HepG2 (cell line): ENCODE results near the gene ATG13. TPM values are rescaled to one million over a fixed set of nuclear protein-coding genes. Genes with fewer than 3 reads are reported as not detected.
"Not testable (repeated sequence)": the region's sequence is repeated elsewhere in the genome, so short reads cannot be mapped to it uniquely, and the experiment has no call there.

Experiments
- ATAC-seq: fragments of 200-7000 bp; cut with Tn5 transposase; 3 replicates; pipeline ENCODE4 v1.9.1; 2020; ENCODE audit warnings: mild to moderate bottlenecking, moderate library complexity
- BruUV-seq: library from RNA; stranded (reverse); fragments of 400-500 nt; replicated peaks from 2 replicates; lab custom pipeline; 2021; lab: Mats Ljungman, UMichigan
- CTCF ChIA-PET: fragments of 300-600 bp; formaldehyde crosslinking; extraction: SDS; loops from one replicate; lab custom pipeline; 2021; ENCODE audit warnings: low total read pairs, inconsistent platforms, low intra/inter-chr PET ratio; lab: Yijun Ruan, JAX
- POLR2A ChIA-PET: fragments of 350-600 bp; sonication (Branson Sonifier 250); formaldehyde crosslinking; loops from one replicate; lab custom pipeline; 2020; ENCODE audit warnings: antibody characterized with exemption, inconsistent platforms; lab: Yijun Ruan, JAX
- DNase-seq: peaks from one replicate; pipeline ENCODE4 v3.0.0-alpha.2; 2015; ENCODE audit warnings: low spot score
- FAIRE-seq: peaks from 3 replicates; lab custom pipeline; 2011; peaks lifted over from hg19 to GRCh38; lab: Jason Lieb, UNC
- H2AFZ ChIP-seq: one replicate; pipeline ENCODE4 v1.6.1; 2011; ENCODE audit warnings: low read length, inconsistent platforms
- H3K27ac ChIP-seq: fragments of 300-600 bp; 3 replicates; pipeline ENCODE4 v1.8.0; 2011; ENCODE audit warnings: mixed run types, mild to moderate bottlenecking, mixed read lengths, low read length, inconsistent platforms; ENCODE audit not compliant: insufficient read depth; ENCODE audit errors: extremely low read length
- H3K27me3 ChIP-seq, 2 experiments: fragments of 200-600 bp in 1 of 2; 2 replicates in 1 of 2; 3 replicates in 1 of 2; pipeline versions ENCODE4 v1.6.0 to v1.8.0; 2011; ENCODE audit warnings: low read length in 2 of 2, mild to moderate bottlenecking in 2 of 2, moderate library complexity in 2 of 2, inconsistent platforms in 1 of 2; ENCODE audit not compliant: insufficient read depth in 2 of 2, control insufficient read depth in 1 of 2
- H3K36me3 ChIP-seq, 2 experiments: fragments of 200-600 bp in 1 of 2; replicated peaks in 1 of 2; 2 replicates in 1 of 2; 3 replicates in 1 of 2; pipeline versions ENCODE4 v1.5.1 to v1.8.0; 2011; ENCODE audit warnings: low read length in 2 of 2, inconsistent platforms in 1 of 2; ENCODE audit not compliant: insufficient read depth in 2 of 2, control insufficient read depth in 1 of 2
- H3K4me1 ChIP-seq: 2 replicates; pipeline ENCODE4 v1.5.1; 2012; ENCODE audit warnings: low read length, inconsistent platforms; ENCODE audit not compliant: insufficient read depth
- H3K4me2 ChIP-seq: 2 replicates; pipeline ENCODE4 v1.6.0; 2011; ENCODE audit warnings: low read depth, low read length, inconsistent platforms
- H3K4me3 ChIP-seq, 3 experiments: fragments of 200-600 bp in 1 of 3; sonication (generic), shearing (Covaris generic) in 1 of 3; replicated peaks in 1 of 3; 2 replicates each; pipeline ENCODE4 v1.5.1; 2011 to 2016; ENCODE audit warnings: low read length in 3 of 3, inconsistent platforms in 2 of 3, low read depth in 2 of 3, mild to moderate bottlenecking in 2 of 3, control low read depth in 1 of 3, mixed read lengths in 1 of 3; ENCODE audit not compliant: insufficient read depth in 1 of 3
- H3K79me2 ChIP-seq: one replicate; pipeline ENCODE4 v1.6.1; 2011; ENCODE audit warnings: low read length, inconsistent platforms; ENCODE audit not compliant: insufficient read depth
- H3K9ac ChIP-seq: 2 replicates; pipeline ENCODE4 v1.6.0; 2011; ENCODE audit warnings: mild to moderate bottlenecking, low read depth, low read length, inconsistent platforms; ENCODE audit not compliant: insufficient read depth
- H3K9me3 ChIP-seq: 2 replicates; pipeline ENCODE4 v1.5.1; 2012; ENCODE audit warnings: mild to moderate bottlenecking, low read length
- H4K20me1 ChIP-seq: 2 replicates; pipeline ENCODE4 v1.6.0; 2011; ENCODE audit warnings: inconsistent platforms, mild to moderate bottlenecking, low read length, moderate library complexity; ENCODE audit not compliant: insufficient read depth
- GTF3A ChIP-seq: sonication (generic); formaldehyde crosslinking; conservative IDR thresholded peaks from 2 replicates; pipeline ENCODE4 v1.4.0; 2020; ENCODE audit warnings: mild to moderate bottlenecking, missing genetic modification reagents
- MEIS1 ChIP-seq: sonication (generic); formaldehyde crosslinking; IDR thresholded peaks from 2 replicates; pipeline ENCODE4 v1.9.0; 2021; ENCODE audit warnings: mild to moderate bottlenecking, missing genetic modification reagents, moderate library complexity, borderline replicate concordance
- NAIF1 ChIP-seq: sonication (generic); formaldehyde crosslinking; IDR thresholded peaks from 2 replicates; pipeline ENCODE4 v1.5.0; 2020; ENCODE audit warnings: mild to moderate bottlenecking, missing genetic modification reagents, borderline replicate concordance
- ZMAT3 ChIP-seq: sonication (generic); formaldehyde crosslinking; conservative IDR thresholded peaks from 2 replicates; pipeline ENCODE4 v1.7.0; 2021; ENCODE audit warnings: missing genetic modification reagents
- ZNF121 ChIP-seq: sonication (generic); formaldehyde crosslinking; IDR thresholded peaks from 2 replicates; pipeline ENCODE4 v1.5.0; 2020; ENCODE audit warnings: mild to moderate bottlenecking, missing genetic modification reagents
- ZNF17 ChIP-seq: sonication (generic); formaldehyde crosslinking; IDR thresholded peaks from 2 replicates; pipeline ENCODE4 v1.5.0; 2020; ENCODE audit warnings: mild to moderate bottlenecking, missing genetic modification reagents
- ZNF317 ChIP-seq: sonication (generic); formaldehyde crosslinking; IDR thresholded peaks from 2 replicates; pipeline ENCODE4 v1.5.0; 2020; ENCODE audit warnings: mild to moderate bottlenecking, missing genetic modification reagents
- whole genome bisulfite sequencing: methylation state at CpG from one replicate; pipeline ENCODE4 v1.1.6; 2017; ENCODE audit warnings: low lambda C conversion rate; 5-methylcytosine and 5-hydroxymethylcytosine counted together
- in situ Hi-C: cut with HindIII; loops from 2 replicates; pipeline ENCODE4 v1.10.0; 2017; ENCODE audit warnings: low pct_unique_long_range_greater_than_20kb; ENCODE audit not compliant: extremely low pct_ligation_motif_present
- intact Hi-C: fragments of 100-400 bp; cut with micrococcal nuclease; formaldehyde crosslinking; loops from one replicate; pipeline ENCODE4 v1.10.0; 2022; ENCODE audit not compliant: unreplicated experiment
- polyA plus RNA-seq, 8 experiments: library from polyadenylated mRNA; depleted of rRNA in 3 of 8; stranded (reverse) in 7 of 8; unstranded in 1 of 8; fragments of >200 nt; fragmentation: Illumina TruSeq in 4 of 8; extraction: Trizol in 4 of 8; gene quantifications; 2 replicates each; pipeline versions ENCODE4 v1.2.1 to v1.2.3, GENCODE V29; 2011 to 2016; ENCODE audit warnings: low read depth in 4 of 8, missing spikeins in 1 of 8, mixed read lengths in 1 of 8; ENCODE audit not compliant: insufficient read depth in 1 of 8
- total RNA-seq, 5 experiments: library from RNA; depleted of rRNA; stranded (reverse); fragments of >200 nt; fragmentation: Illumina TruSeq; extraction: Trizol; gene quantifications; 2 replicates each; pipeline ENCODE4 v1.2.3, GENCODE V29; 2016; ENCODE audit warnings: low read depth in 1 of 5
- TF ChIP-seq, protein P1 (sequence below), 2 experiments: sonication (generic) in 1 of 2; formaldehyde crosslinking in 1 of 2; IDR thresholded peaks; 2 replicates each; pipeline versions ENCODE4 v1.4.0 to v1.6.1; 2018 to 2020; ENCODE audit warnings: missing genetic modification reagents in 2 of 2, borderline replicate concordance in 1 of 2, low read depth in 1 of 2, mild to moderate bottlenecking in 1 of 2, missing biosample characterization in 1 of 2

ATG13 gene
- total and polyA plus RNA-seq, 2 of the 13 experiments (the other 11 are each of a cell fraction or from before 2014, with no cell fraction given) = 55.0 to 77.3 TPM

DNA sequence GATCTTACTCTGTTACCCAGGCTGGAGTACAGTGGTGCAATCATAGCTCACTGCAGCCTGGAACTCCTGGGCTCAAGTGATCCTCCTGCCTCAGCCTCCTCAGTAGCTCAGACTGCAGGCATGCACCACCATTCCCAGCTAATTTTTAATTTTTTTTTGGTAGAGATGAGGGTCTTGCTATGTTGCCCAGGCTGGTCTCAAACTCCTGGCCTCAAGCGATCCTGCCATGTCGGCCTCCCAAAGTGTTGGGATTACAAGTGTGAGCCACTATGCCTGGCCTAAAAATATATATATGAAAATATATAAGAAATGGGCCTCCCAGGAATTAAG is 100.4 kb downstream of the ATG13 start:
- H3K9ac ChIP-seq = peak overlapping the region; percentile 43; the same call in 1 of the 2 replicates
- peak overlapping the region; percentile 92 for H3K27ac ChIP-seq
- H4K20me1 ChIP-seq, in situ Hi-C loops, ATAC-seq, H2AFZ ChIP-seq, DNase-seq, CTCF ChIA-PET, FAIRE-seq, H3K9me3 ChIP-seq, H3K27me3 ChIP-seq, H3K36me3 ChIP-seq, BruUV-seq: not testable (repeated sequence)
- peaks cover 87% of the 10 kb centered on the region for H3K4me1 ChIP-seq
- 0 out of 2 replicates have a peak, but pooled peaks have one; percentile 15 for TF ChIP-seq GTF3A (CRISPR knock-in tag)
- TF ChIP-seq MEIS1 = 0 out of 2 replicates have a peak, but pooled peaks have one; percentile 12
- TF ChIP-seq, protein P1, sequence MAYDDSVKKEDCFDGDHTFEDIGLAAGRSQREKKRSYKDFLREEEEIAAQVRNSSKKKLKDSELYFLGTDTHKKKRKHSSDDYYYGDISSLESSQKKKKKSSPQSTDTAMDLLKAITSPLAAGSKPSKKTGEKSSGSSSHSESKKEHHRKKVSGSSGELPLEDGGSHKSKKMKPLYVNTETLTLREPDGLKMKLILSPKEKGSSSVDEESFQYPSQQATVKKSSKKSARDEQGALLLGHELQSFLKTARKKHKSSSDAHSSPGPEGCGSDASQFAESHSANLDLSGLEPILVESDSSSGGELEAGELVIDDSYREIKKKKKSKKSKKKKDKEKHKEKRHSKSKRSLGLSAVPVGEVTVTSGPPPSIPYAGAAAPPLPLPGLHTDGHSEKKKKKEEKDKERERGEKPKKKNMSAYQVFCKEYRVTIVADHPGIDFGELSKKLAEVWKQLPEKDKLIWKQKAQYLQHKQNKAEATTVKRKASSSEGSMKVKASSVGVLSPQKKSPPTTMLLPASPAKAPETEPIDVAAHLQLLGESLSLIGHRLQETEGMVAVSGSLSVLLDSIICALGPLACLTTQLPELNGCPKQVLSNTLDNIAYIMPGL (CRISPR knock-in tag; IDR thresholded peaks at IDR 0.05; ENCODE audit: borderline replicate concordance in 1 of 2, low read depth in 1 of 2) = 0 out of 4 replicates have a peak, but pooled peaks of 1 of the 2 experiments have one; percentile 38
- peak; percentile 88; the same call in 1 of the 2 replicates for TF ChIP-seq NAIF1 (CRISPR knock-in tag)
- TF ChIP-seq ZNF121 (CRISPR knock-in tag) = peak; percentile 97
- 0 out of 2 replicates have a peak, but pooled peaks have one; percentile 33 for TF ChIP-seq ZMAT3 (CRISPR knock-in tag)
- TF ChIP-seq ZNF17 (CRISPR knock-in tag) = 0 out of 2 replicates have a peak, but pooled peaks have one; percentile 40
- 0 out of 2 replicates have a peak, but pooled peaks have one; percentile 1 for TF ChIP-seq ZNF317
- 54% methylated on average over 2 of the region's 2 CpGs for WGBS
- H3K4me2 ChIP-seq = peak overlapping the region; percentile 94
- intact Hi-C loops = loop anchor here (1.0 to 5.0 kb wide), 3 partner anchors 17 to 720 kb away; partner anchors contain the start of gene ARHGAP1
- H3K79me2 ChIP-seq = peaks cover 36% of the 10 kb centered on the region
- POLR2A ChIA-PET = interaction anchor here (3.1 to 12.3 kb wide), 4 partner anchors 11 to 43 kb away, joined by 22 to 272 read pairs (median 56); partner anchors contain the start of genes ARHGAP1 and ZNF408
- peak overlapping the region in 1 of 3 experiments; percentile 18; a peak in 1 of 6 replicates for H3K4me3 ChIP-seq
